ENCODE results near the gene CLC. TPM values are rescaled to one million over a fixed set of nuclear protein-coding genes. Genes with fewer than 3 reads are reported as not detected.
"Not testable (repeated sequence)": the region's sequence is repeated elsewhere in the genome, so short reads cannot be mapped to it uniquely, and the experiment has no call there.

The CLC gene
- total RNA-seq, 1 experiment from 2014 or later, result not detected

DNA sequence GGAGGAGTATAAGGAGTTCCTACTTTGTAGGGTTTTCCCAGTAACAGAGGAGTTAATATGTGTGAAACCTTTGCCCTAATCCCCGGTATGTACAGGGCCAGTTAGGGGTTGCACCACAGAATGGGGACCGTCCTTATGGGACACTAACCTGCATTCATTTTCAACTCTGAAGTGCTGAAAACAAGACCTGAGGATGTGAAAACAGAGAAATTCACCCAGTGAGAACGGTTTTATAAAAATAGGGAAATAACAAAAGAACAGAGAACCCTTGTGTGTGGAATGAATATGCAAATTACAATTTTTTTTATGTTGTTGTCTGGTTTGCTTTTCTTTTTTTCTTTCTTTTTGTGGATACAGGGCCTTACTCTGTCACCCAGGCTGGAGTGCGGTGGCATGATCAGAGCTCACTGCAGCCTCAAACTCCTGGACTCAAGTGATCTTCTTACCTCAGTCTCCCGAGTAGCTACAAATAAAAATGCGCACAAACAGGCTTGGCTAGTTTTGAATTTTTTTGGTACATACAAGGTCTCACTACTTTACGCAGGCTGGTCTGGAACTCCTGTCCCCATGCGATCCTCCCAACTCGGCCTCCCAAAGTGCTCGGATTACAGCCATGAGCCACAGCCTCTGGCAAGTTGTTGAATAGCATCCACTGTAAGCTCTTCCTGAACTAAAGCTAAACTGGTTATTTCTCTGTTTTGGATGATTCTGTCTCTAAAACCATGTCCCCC is 10.6 kb downstream of the CLC start:
- no peak overlapping the region for H2AFZ ChIP-seq (ENCODE audit: low read length)
- peak; percentile 22 for DNase-seq
- no peak overlapping the region for H3K9ac ChIP-seq (ENCODE audit: low read length)
- no peaks in the 10 kb centered on the region for H3K9me3 ChIP-seq (ENCODE audit: low read length)
- no peaks in the 10 kb centered on the region for H4K20me1 ChIP-seq (ENCODE audit: insufficient read depth, low read depth, low read length)
- no peaks in the 10 kb centered on the region for H3K27me3 ChIP-seq (ENCODE audit: low read length)
- H3K4me1 ChIP-seq (ENCODE audit: low read length), result peaks cover 3% of the 10 kb centered on the region
- H3K4me3 ChIP-seq (ENCODE audit: low read length), result no peak overlapping the region
- no peak overlapping the region for H3K27ac ChIP-seq (ENCODE audit: low read length)
- H3K79me2 ChIP-seq (ENCODE audit: low read length), result no peaks in the 10 kb centered on the region
- no peak overlapping the region for H3K4me2 ChIP-seq (ENCODE audit: low read depth, low read length, poor library complexity, severe bottlenecking)
- no peaks in the 10 kb centered on the region for H3K9me2 ChIP-seq (replicated peaks; ENCODE audit: insufficient read depth, low read length)
- no peaks in the 10 kb centered on the region for H3K36me3 ChIP-seq (ENCODE audit: insufficient read depth, low read length)

DNA sequence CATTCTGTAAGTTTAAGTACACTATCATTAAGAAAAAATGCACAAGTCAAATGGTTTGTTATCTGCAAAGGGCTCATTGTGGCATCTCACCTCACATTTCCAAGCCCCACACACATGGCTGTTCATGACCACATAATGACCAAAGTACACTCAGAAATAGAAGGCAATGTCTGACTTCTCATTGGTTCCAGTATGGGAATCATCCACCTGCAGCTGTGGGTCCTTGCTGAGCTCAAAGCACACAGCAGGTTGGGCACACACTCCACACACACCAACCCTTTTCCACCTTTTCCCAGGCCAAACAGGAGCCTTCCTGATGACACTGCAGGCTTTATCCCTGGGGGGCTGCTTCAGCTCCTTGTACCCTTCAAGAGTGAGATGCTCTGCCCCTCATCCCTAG is 11.8 kb downstream of the CLC start:
- peak; percentile 34 for DNase-seq
- Histone ChIP-seq H3K79me2 (ENCODE audit: low read length) (no peaks in the 10 kb centered on the region), H3K4me3 (ENCODE audit: low read length) (no peak overlapping the region), H3K4me2 (ENCODE audit: low read depth, low read length, poor library complexity, severe bottlenecking) (no peak overlapping the region), H3K4me1 (ENCODE audit: low read length) (peaks cover 6% of the 10 kb centered on the region), H3K9me2 (replicated peaks; ENCODE audit: insufficient read depth, low read length) (no peaks in the 10 kb centered on the region), H4K20me1 (ENCODE audit: insufficient read depth, low read depth, low read length) (no peaks in the 10 kb centered on the region), H3K27me3 (ENCODE audit: low read length) (no peaks in the 10 kb centered on the region), H2AFZ (ENCODE audit: low read length) (no peak overlapping the region), H3K36me3 (ENCODE audit: insufficient read depth, low read length) (no peaks in the 10 kb centered on the region), H3K27ac (ENCODE audit: low read length) (no peak overlapping the region), H3K9me3 (ENCODE audit: low read length) (no peaks in the 10 kb centered on the region), H3K9ac (ENCODE audit: low read length) (no peak overlapping the region)

DNA sequence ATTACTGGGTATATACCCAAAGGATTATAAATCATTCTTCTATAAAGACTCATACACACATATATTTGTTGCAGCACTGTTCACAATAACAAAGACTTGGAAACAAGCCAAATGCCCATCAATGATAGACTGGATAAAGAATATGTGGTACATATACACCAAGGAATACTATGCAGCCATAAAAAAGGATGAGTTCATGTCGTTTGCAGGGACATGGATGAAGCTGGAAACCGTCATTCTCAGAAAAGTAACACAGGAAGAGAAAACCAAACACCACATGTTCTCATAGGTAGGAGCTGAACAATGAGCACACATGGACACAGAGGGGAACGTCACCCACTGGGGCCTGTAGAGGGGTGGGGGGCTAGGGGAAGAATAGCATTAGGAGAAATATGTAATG is 17.7 kb downstream of the CLC start:
- not testable (repeated sequence) for H3K79me2 ChIP-seq (ENCODE audit: low read length); H3K36me3 ChIP-seq (ENCODE audit: insufficient read depth, low read length); H4K20me1 ChIP-seq (ENCODE audit: insufficient read depth, low read depth, low read length); H3K4me1 ChIP-seq (ENCODE audit: low read length); H3K4me3 ChIP-seq (ENCODE audit: low read length); H3K27ac ChIP-seq (ENCODE audit: low read length); H3K9ac ChIP-seq (ENCODE audit: low read length); H3K9me2 ChIP-seq (replicated peaks; ENCODE audit: insufficient read depth, low read length); H3K9me3 ChIP-seq (ENCODE audit: low read length); H2AFZ ChIP-seq (ENCODE audit: low read length); H3K27me3 ChIP-seq (ENCODE audit: low read length); H3K4me2 ChIP-seq (ENCODE audit: low read depth, low read length, poor library complexity, severe bottlenecking)
- DNase-seq, result peak; percentile 15

DNA sequence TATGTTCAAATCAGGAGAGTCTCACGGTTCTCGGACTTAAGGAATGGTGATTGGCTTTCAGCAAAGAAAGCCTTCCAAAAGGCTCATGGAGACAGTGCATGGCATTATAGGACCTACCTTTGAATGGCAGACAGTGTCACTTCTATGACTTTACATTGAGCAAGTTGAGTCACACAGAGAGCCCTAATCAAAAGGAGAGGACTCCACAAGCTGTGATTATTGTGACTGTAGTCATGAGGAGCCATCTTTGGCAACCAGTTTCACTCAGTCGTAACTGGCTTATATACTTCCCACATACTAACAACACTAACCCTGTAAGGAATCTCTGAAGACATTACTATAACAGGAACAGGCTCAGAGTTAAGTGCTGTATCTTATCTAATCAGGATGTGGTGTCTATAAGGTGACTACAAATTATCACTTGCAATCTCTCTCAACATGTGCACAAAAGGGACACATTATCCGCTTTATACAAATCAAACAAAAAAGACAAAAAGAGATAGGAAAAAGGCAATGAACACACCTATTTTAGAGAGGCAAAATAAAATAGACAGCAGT is 27.4 kb downstream of the CLC start:
- Histone ChIP-seq H3K4me1 (ENCODE audit: low read length) (peaks cover 42% of the 10 kb centered on the region), H3K79me2 (ENCODE audit: low read length) (no peaks in the 10 kb centered on the region), H3K4me2 (ENCODE audit: low read depth, low read length, poor library complexity, severe bottlenecking) (no peak overlapping the region), H3K9me3 (ENCODE audit: low read length) (no peaks in the 10 kb centered on the region), H3K27me3 (ENCODE audit: low read length) (no peaks in the 10 kb centered on the region), H3K9me2 (replicated peaks; ENCODE audit: insufficient read depth, low read length) (no peaks in the 10 kb centered on the region), H3K36me3 (ENCODE audit: insufficient read depth, low read length) (peaks cover 2% of the 10 kb centered on the region; the same call in 1 of the 2 replicates), H4K20me1 (ENCODE audit: insufficient read depth, low read depth, low read length) (no peaks in the 10 kb centered on the region), H3K9ac (ENCODE audit: low read length) (no peak overlapping the region), H2AFZ (ENCODE audit: low read length) (no peak overlapping the region), H3K27ac (ENCODE audit: low read length) (no peak overlapping the region), H3K4me3 (ENCODE audit: low read length) (no peak overlapping the region)
- peak; percentile 20 for DNase-seq

DNA sequence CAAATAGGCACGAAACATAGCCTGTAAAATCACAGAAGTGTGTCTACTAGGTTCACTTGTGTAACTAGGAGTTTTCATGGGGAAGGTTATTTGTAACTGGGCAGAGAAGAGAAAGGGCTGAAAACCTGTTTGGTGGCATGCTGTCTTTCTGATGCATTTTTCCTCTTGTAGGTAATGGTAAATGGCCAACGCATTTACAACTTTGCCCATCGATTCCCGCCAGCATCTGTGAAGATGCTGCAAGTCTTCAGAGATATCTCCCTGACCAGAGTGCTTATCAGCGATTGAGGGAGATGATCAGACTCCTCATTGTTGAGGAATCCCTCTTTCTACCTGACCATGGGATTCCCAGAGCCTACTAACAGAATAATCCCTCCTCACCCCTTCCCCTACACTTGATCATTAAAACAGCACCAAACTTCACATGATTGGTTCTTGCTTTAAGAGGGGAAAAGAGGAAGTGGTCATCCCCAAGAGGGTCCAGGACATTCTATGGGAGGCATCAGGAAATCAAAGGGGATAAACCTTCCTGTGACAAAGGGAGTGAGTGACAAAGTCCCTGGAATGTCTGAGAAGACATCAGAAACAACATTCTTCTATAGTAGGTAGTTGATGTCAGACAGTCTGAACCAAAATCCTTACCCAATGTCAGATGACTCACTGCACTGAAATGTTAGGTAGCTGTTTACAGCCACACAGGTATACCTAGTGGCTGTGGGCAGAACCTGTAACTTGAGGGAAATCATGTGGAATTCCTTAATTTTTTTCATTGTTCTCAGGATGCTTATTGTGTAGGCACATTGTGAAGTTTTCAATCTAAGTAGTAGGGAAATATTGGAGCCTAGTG is 28.6 kb downstream of the CLC start:
- Histone ChIP-seq H2AFZ (ENCODE audit: low read length) (no peak overlapping the region), H3K36me3 (ENCODE audit: insufficient read depth, low read length) (peaks cover 2% of the 10 kb centered on the region; the same call in 1 of the 2 replicates), H3K9me3 (ENCODE audit: low read length) (no peaks in the 10 kb centered on the region), H3K27me3 (ENCODE audit: low read length) (no peaks in the 10 kb centered on the region), H3K79me2 (ENCODE audit: low read length) (no peaks in the 10 kb centered on the region), H3K4me2 (ENCODE audit: low read depth, low read length, poor library complexity, severe bottlenecking) (no peak overlapping the region), H3K9me2 (replicated peaks; ENCODE audit: insufficient read depth, low read length) (no peaks in the 10 kb centered on the region), H3K9ac (ENCODE audit: low read length) (no peak overlapping the region), H3K4me1 (ENCODE audit: low read length) (peaks cover 53% of the 10 kb centered on the region), H3K27ac (ENCODE audit: low read length) (no peak overlapping the region), H4K20me1 (ENCODE audit: insufficient read depth, low read depth, low read length) (no peaks in the 10 kb centered on the region), H3K4me3 (ENCODE audit: low read length) (no peak overlapping the region)
- peak; percentile 27 for DNase-seq

DNA sequence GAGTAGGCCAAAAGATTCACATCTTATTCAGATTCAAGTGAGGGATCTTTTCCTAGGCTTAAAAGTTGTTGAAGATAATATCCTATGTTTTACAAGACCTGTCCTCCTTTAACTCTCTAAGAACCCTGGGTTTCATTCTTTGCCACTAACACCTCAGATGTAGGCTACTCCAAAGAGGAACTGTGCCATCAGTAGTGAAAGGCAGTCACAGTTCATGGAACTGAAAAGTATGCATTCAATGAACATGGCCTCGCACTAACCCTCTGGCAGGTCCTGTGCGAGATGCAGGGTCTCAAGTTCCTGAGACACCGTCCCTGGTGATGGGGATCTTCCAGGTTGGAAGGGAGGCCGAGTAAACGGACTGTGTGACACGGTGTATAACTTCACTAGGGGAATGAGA is 29.2 kb downstream of the CLC start:
- Histone ChIP-seq H3K27ac (ENCODE audit: low read length) (no peak overlapping the region), H4K20me1 (ENCODE audit: insufficient read depth, low read depth, low read length) (no peaks in the 10 kb centered on the region), H3K4me1 (ENCODE audit: low read length) (peaks cover 60% of the 10 kb centered on the region), H3K36me3 (ENCODE audit: insufficient read depth, low read length) (peaks cover 2% of the 10 kb centered on the region; the same call in 1 of the 2 replicates), H3K79me2 (ENCODE audit: low read length) (no peaks in the 10 kb centered on the region), H3K9me3 (ENCODE audit: low read length) (no peaks in the 10 kb centered on the region), H3K27me3 (ENCODE audit: low read length) (no peaks in the 10 kb centered on the region), H3K9ac (ENCODE audit: low read length) (no peak overlapping the region), H2AFZ (ENCODE audit: low read length) (no peak overlapping the region), H3K9me2 (replicated peaks; ENCODE audit: insufficient read depth, low read length) (no peaks in the 10 kb centered on the region), H3K4me2 (ENCODE audit: low read depth, low read length, poor library complexity, severe bottlenecking) (no peak overlapping the region), H3K4me3 (ENCODE audit: low read length) (no peak overlapping the region)
- DNase-seq, result peak; percentile 41

DNA sequence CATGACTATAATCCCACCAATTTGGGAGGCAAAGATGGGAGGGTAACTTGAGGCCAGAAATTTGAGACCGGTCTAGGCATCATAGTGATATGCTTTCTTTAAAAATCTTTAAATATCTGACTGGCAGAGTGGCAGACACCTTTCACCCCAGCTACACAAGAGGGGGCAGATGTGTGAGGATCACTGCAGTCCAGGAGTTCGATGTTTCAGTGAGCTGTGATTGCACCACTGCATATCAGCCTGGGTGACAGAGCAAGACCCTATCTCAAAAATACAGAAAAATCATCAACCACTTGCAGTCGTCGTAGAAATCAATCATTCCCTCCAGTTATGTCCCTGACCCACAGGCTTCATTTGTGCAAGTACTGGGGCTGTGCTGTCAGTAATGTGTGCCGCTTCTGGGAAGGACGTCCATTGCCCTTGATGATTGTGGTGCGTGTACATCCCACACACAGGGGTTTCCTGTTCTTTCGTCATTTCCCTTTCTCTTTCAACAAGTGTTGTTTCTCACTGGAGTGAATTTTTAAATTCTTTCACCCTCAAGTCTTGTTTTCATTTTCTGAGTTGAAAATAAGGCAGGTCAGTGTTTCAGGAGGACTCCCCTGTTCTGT is 32.1 kb downstream of the CLC start:
- H3K27ac ChIP-seq (ENCODE audit: low read length), result peak overlapping the region; percentile 96
- peak overlapping the region; percentile 85 for H3K4me2 ChIP-seq (ENCODE audit: low read depth, low read length, poor library complexity, severe bottlenecking)

More for the DNA sequence above, 32.1 kb downstream of the CLC start:
- Histone ChIP-seq H2AFZ (ENCODE audit: low read length) (no peak overlapping the region), H3K36me3 (ENCODE audit: insufficient read depth, low read length) (no peaks in the 10 kb centered on the region; the same call in 1 of the 2 replicates), H3K9me3 (ENCODE audit: low read length) (no peaks in the 10 kb centered on the region), H3K4me3 (ENCODE audit: low read length) (peak overlapping the region; percentile 61), H4K20me1 (ENCODE audit: insufficient read depth, low read depth, low read length) (no peaks in the 10 kb centered on the region), H3K79me2 (ENCODE audit: low read length) (no peaks in the 10 kb centered on the region), H3K27me3 (ENCODE audit: low read length) (no peaks in the 10 kb centered on the region), H3K4me1 (ENCODE audit: low read length) (peaks cover 75% of the 10 kb centered on the region), H3K9ac (ENCODE audit: low read length) (0 out of 2 replicates have a peak overlapping the region, but pooled peaks have one; percentile 65), H3K9me2 (replicated peaks; ENCODE audit: insufficient read depth, low read length) (no peaks in the 10 kb centered on the region)
- DNase-seq, result peak; percentile 85
